Measurements from ENCODE around the gene CSRNP2.

CSRNP2 gene

GRCh38 chr12:51083126-51083833 lies at the start of gene CSRNP2:
Gene CSRNP2 (minus strand): TSS chr12:51083596. CDS start chr12:51076561, 7,035 bp downstream.
- no peaks in the 10 kb centered on the region for H3K9me3 ChIP-seq (ENCODE audit: control insufficient read depth, low read depth, low read length)
- peaks cover 9% of the 10 kb centered on the region for H3K4me1 ChIP-seq (ENCODE audit: control insufficient read depth, low read depth, low read length)
- H3K4me3 ChIP-seq (ENCODE audit: low read length), result peak within 1 kb of the TSS; percentile 91
- H3K36me3 ChIP-seq (ENCODE audit: control insufficient read depth, low read depth, low read length), result no peaks in the 10 kb centered on the region
- peak within 1 kb of the TSS; percentile 49 for H3K27ac ChIP-seq (ENCODE audit: low read length)
- H3K27me3 ChIP-seq (ENCODE audit: control insufficient read depth, insufficient read depth, low read length), result no peaks in the 10 kb centered on the region
- H3K9ac ChIP-seq (ENCODE audit: low read length), result peak within 1 kb of the TSS; percentile 81

- H3K27me3 ChIP-seq (ENCODE audit: control insufficient read depth, insufficient read depth, low read length), result no peaks in the 10 kb centered on the region
- no peak overlapping the region for H3K9ac ChIP-seq (ENCODE audit: low read length)
- peaks cover 5% of the 10 kb centered on the region for H3K36me3 ChIP-seq (ENCODE audit: control insufficient read depth, low read depth, low read length)
- no peak overlapping the region for H3K27ac ChIP-seq (ENCODE audit: low read length)
- H3K4me1 ChIP-seq (ENCODE audit: control insufficient read depth, low read depth, low read length), result no peaks in the 10 kb centered on the region
- no peak overlapping the region for H3K4me3 ChIP-seq (ENCODE audit: low read length)
- H3K9me3 ChIP-seq (ENCODE audit: control insufficient read depth, low read depth, low read length), result no peaks in the 10 kb centered on the region
Observed at GRCh38 chr12:51132693-51133092, 49.3 kb upstream of the CSRNP2 start.

- H3K4me1 ChIP-seq (ENCODE audit: control insufficient read depth, low read depth, low read length), result no peaks in the 10 kb centered on the region
- H3K4me3 ChIP-seq (ENCODE audit: low read length), result no peak overlapping the region
- H3K27me3 ChIP-seq (ENCODE audit: control insufficient read depth, insufficient read depth, low read length), result no peaks in the 10 kb centered on the region
- peaks cover under 1% of the 10 kb centered on the region for H3K36me3 ChIP-seq (ENCODE audit: control insufficient read depth, low read depth, low read length)
- no peak overlapping the region for H3K27ac ChIP-seq (ENCODE audit: low read length)
- H3K9ac ChIP-seq (ENCODE audit: low read length), result no peak overlapping the region
- no peaks in the 10 kb centered on the region for H3K9me3 ChIP-seq (ENCODE audit: control insufficient read depth, low read depth, low read length)
Observed at GRCh38 chr12:51131745-51132521, 48.5 kb upstream of the CSRNP2 start.

GRCh38 chr12:51128919-51129318 lies 45.5 kb upstream of the CSRNP2 start:
- Histone ChIP-seq H3K9me3 (ENCODE audit: control insufficient read depth, low read depth, low read length) (no peaks in the 10 kb centered on the region), H3K4me3 (ENCODE audit: low read length) (no peak overlapping the region), H3K27ac (ENCODE audit: low read length) (no peak overlapping the region), H3K27me3 (ENCODE audit: control insufficient read depth, insufficient read depth, low read length) (no peaks in the 10 kb centered on the region), H3K36me3 (ENCODE audit: control insufficient read depth, low read depth, low read length) (peaks cover 8% of the 10 kb centered on the region), H3K9ac (ENCODE audit: low read length) (no peak overlapping the region), H3K4me1 (ENCODE audit: control insufficient read depth, low read depth, low read length) (no peaks in the 10 kb centered on the region)

- Histone ChIP-seq H3K4me3 (ENCODE audit: low read length) (no peak overlapping the region), H3K9me3 (ENCODE audit: control insufficient read depth, low read depth, low read length) (no peaks in the 10 kb centered on the region), H3K27me3 (ENCODE audit: control insufficient read depth, insufficient read depth, low read length) (no peaks in the 10 kb centered on the region), H3K4me1 (ENCODE audit: control insufficient read depth, low read depth, low read length) (no peaks in the 10 kb centered on the region), H3K36me3 (ENCODE audit: control insufficient read depth, low read depth, low read length) (peaks cover 12% of the 10 kb centered on the region), H3K9ac (ENCODE audit: low read length) (no peak overlapping the region), H3K27ac (ENCODE audit: low read length) (no peak overlapping the region)
Observed at GRCh38 chr12:51127050-51127729, 43.8 kb upstream of the CSRNP2 start.

GRCh38 chr12:51126297-51126696 lies 42.9 kb upstream of the CSRNP2 start:
- no peaks in the 10 kb centered on the region for H3K27me3 ChIP-seq (ENCODE audit: control insufficient read depth, insufficient read depth, low read length)
- peaks cover 12% of the 10 kb centered on the region for H3K36me3 ChIP-seq (ENCODE audit: control insufficient read depth, low read depth, low read length)
- H3K9me3 ChIP-seq (ENCODE audit: control insufficient read depth, low read depth, low read length), result no peaks in the 10 kb centered on the region
- no peak overlapping the region for H3K27ac ChIP-seq (ENCODE audit: low read length)
- H3K9ac ChIP-seq (ENCODE audit: low read length), result no peak overlapping the region
- no peak overlapping the region for H3K4me3 ChIP-seq (ENCODE audit: low read length)
- no peaks in the 10 kb centered on the region for H3K4me1 ChIP-seq (ENCODE audit: control insufficient read depth, low read depth, low read length)

- Histone ChIP-seq H3K4me3 (ENCODE audit: low read length) (no peak overlapping the region), H3K4me1 (ENCODE audit: control insufficient read depth, low read depth, low read length) (no peaks in the 10 kb centered on the region), H3K9ac (ENCODE audit: low read length) (no peak overlapping the region), H3K27me3 (ENCODE audit: control insufficient read depth, insufficient read depth, low read length) (no peaks in the 10 kb centered on the region), H3K27ac (ENCODE audit: low read length) (no peak overlapping the region), H3K36me3 (ENCODE audit: control insufficient read depth, low read depth, low read length) (peaks cover 12% of the 10 kb centered on the region), H3K9me3 (ENCODE audit: control insufficient read depth, low read depth, low read length) (no peaks in the 10 kb centered on the region)
Observed at GRCh38 chr12:51124504-51124903, 41.1 kb upstream of the CSRNP2 start.

- H3K27me3 ChIP-seq (ENCODE audit: control insufficient read depth, insufficient read depth, low read length), result no peaks in the 10 kb centered on the region
- peaks cover 17% of the 10 kb centered on the region for H3K36me3 ChIP-seq (ENCODE audit: control insufficient read depth, low read depth, low read length)
- H3K27ac ChIP-seq (ENCODE audit: low read length), result no peak overlapping the region
- no peaks in the 10 kb centered on the region for H3K4me1 ChIP-seq (ENCODE audit: control insufficient read depth, low read depth, low read length)
- no peak overlapping the region for H3K9ac ChIP-seq (ENCODE audit: low read length)
- H3K9me3 ChIP-seq (ENCODE audit: control insufficient read depth, low read depth, low read length), result no peaks in the 10 kb centered on the region
- no peak overlapping the region for H3K4me3 ChIP-seq (ENCODE audit: low read length)
Observed at GRCh38 chr12:51122844-51123243, 39.4 kb upstream of the CSRNP2 start.

GRCh38 chr12:51118706-51119105 lies 35.3 kb upstream of the CSRNP2 start:
- Histone ChIP-seq H3K9me3 (ENCODE audit: control insufficient read depth, low read depth, low read length) (no peaks in the 10 kb centered on the region), H3K4me3 (ENCODE audit: low read length) (no peak overlapping the region), H3K36me3 (ENCODE audit: control insufficient read depth, low read depth, low read length) (peaks cover 30% of the 10 kb centered on the region), H3K4me1 (ENCODE audit: control insufficient read depth, low read depth, low read length) (no peaks in the 10 kb centered on the region), H3K9ac (ENCODE audit: low read length) (no peak overlapping the region), H3K27me3 (ENCODE audit: control insufficient read depth, insufficient read depth, low read length) (no peaks in the 10 kb centered on the region), H3K27ac (ENCODE audit: low read length) (no peak overlapping the region)

- no peaks in the 10 kb centered on the region for H3K27me3 ChIP-seq (ENCODE audit: control insufficient read depth, insufficient read depth, low read length)
Observed at GRCh38 chr12:51115533-51115932, 32.1 kb upstream of the CSRNP2 start.

GRCh38 chr12:51108136-51108535 lies 24.7 kb upstream of the CSRNP2 start:
- H3K9ac ChIP-seq (ENCODE audit: low read length), result no peak overlapping the region
- H3K4me3 ChIP-seq (ENCODE audit: low read length), result no peak overlapping the region
- peaks cover 63% of the 10 kb centered on the region for H3K36me3 ChIP-seq (ENCODE audit: control insufficient read depth, low read depth, low read length)
- H3K9me3 ChIP-seq (ENCODE audit: control insufficient read depth, low read depth, low read length), result no peaks in the 10 kb centered on the region
- no peaks in the 10 kb centered on the region for H3K27me3 ChIP-seq (ENCODE audit: control insufficient read depth, insufficient read depth, low read length)
- H3K27ac ChIP-seq (ENCODE audit: low read length), result no peak overlapping the region
- H3K4me1 ChIP-seq (ENCODE audit: control insufficient read depth, low read depth, low read length), result no peaks in the 10 kb centered on the region

More at GRCh38 chr12:51115533-51115932, 32.1 kb upstream of the CSRNP2 start:
- Histone ChIP-seq H3K4me1 (ENCODE audit: control insufficient read depth, low read depth, low read length) (no peaks in the 10 kb centered on the region), H3K27ac (ENCODE audit: low read length) (no peak overlapping the region), H3K9me3 (ENCODE audit: control insufficient read depth, low read depth, low read length) (no peaks in the 10 kb centered on the region), H3K4me3 (ENCODE audit: low read length) (no peak overlapping the region), H3K36me3 (ENCODE audit: control insufficient read depth, low read depth, low read length) (peaks cover 41% of the 10 kb centered on the region), H3K9ac (ENCODE audit: low read length) (no peak overlapping the region)
